Right lobe of liver (tissue), 4 donors: ENCODE measurements around the gene LIPA.

Experiments
- POLR2A ChIP-seq: fragments of 450-650 bp; IDR thresholded peaks from one replicate; pipeline ENCODE4 v1.6.1; 2017; ENCODE audit warnings: antibody characterized with exemption, mild to moderate bottlenecking
- TF ChIP-seq, protein P1 (sequence below), 4 donors: fragments of 200-600 bp in 3 of 4; fragments of 450-650 bp in 1 of 4; IDR thresholded peaks; one replicate each; pipeline versions ENCODE4 v1.5.1 to v1.8.0; 2016 to 2022; ENCODE audit warnings: antibody characterized with exemption in 4 of 4, mild to moderate bottlenecking in 2 of 4
- donor health status: DM: no; HTN: no; CAD: no.
- donor health status: DM: no; HTN: no; CAD: no.
- donor health status: DM: no; HTN: yes; CAD: no.

GRCh38 chr10:89270153-89270483, 18.5 kb upstream of the LIPA start:
- TF ChIP-seq, protein P1, sequence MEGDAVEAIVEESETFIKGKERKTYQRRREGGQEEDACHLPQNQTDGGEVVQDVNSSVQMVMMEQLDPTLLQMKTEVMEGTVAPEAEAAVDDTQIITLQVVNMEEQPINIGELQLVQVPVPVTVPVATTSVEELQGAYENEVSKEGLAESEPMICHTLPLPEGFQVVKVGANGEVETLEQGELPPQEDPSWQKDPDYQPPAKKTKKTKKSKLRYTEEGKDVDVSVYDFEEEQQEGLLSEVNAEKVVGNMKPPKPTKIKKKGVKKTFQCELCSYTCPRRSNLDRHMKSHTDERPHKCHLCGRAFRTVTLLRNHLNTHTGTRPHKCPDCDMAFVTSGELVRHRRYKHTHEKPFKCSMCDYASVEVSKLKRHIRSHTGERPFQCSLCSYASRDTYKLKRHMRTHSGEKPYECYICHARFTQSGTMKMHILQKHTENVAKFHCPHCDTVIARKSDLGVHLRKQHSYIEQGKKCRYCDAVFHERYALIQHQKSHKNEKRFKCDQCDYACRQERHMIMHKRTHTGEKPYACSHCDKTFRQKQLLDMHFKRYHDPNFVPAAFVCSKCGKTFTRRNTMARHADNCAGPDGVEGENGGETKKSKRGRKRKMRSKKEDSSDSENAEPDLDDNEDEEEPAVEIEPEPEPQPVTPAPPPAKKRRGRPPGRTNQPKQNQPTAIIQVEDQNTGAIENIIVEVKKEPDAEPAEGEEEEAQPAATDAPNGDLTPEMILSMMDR (IDR thresholded peaks at IDR 0.05) = no peak
- peak; percentile 19 for TF ChIP-seq POLR2A
